Effector memory CD4-positive, alpha-beta T cell (primary cell): ENCODE measurements around the gene PTPRN2.

Experiments
- DNase-seq, 3 donors: peaks; one replicate each; pipeline ENCODE4 v3.0.0-alpha.2; 2020
- H3K27ac ChIP-seq: 2 replicates; pipeline ENCODE4 v1.7.0; 2013; ENCODE audit warnings: mild to moderate bottlenecking, low read length, moderate library complexity; ENCODE audit not compliant: insufficient read depth, poor library complexity, severe bottlenecking
- H3K27me3 ChIP-seq: replicated peaks from 2 replicates; pipeline ENCODE4 v1.7.0; 2013; ENCODE audit warnings: mild to moderate bottlenecking, low read length; ENCODE audit not compliant: insufficient read depth, control insufficient read depth, poor library complexity, severe bottlenecking
- H3K36me3 ChIP-seq: 2 replicates; pipeline ENCODE4 v1.7.0; 2013; ENCODE audit warnings: mild to moderate bottlenecking, low read length, moderate library complexity; ENCODE audit not compliant: control insufficient read depth, insufficient read depth
- H3K4me1 ChIP-seq: 2 replicates; pipeline ENCODE4 v1.7.0; 2013; ENCODE audit warnings: low read length, mild to moderate bottlenecking; ENCODE audit not compliant: control insufficient read depth, insufficient read depth, poor library complexity, severe bottlenecking
- H3K4me3 ChIP-seq: 2 replicates; pipeline ENCODE4 v1.7.0; 2013; ENCODE audit warnings: low read length, low read depth, mild to moderate bottlenecking; ENCODE audit not compliant: insufficient read depth, poor library complexity, severe bottlenecking
- H3K9me3 ChIP-seq: 2 replicates; pipeline ENCODE4 v1.7.0; 2013; ENCODE audit warnings: mild to moderate bottlenecking, low read length, moderate library complexity; ENCODE audit not compliant: control insufficient read depth

Gene PTPRN2

GRCh38 chr7:157547102-157547501 is 1040.5 kb downstream of the PTPRN2 start:
- Histone ChIP-seq H3K27me3 (no peaks in the 10 kb centered on the region), H3K27ac (no peak overlapping the region), H3K9me3 (no peaks in the 10 kb centered on the region), H3K4me3 (no peak overlapping the region), H3K36me3 (no peaks in the 10 kb centered on the region), H3K4me1 (no peaks in the 10 kb centered on the region)
- no peak for DNase-seq

GRCh38 chr7:157545681-157546060 is 1042.0 kb downstream of the PTPRN2 start:
- no peak for DNase-seq
- Histone ChIP-seq H3K27ac (no peak overlapping the region), H3K4me1 (no peaks in the 10 kb centered on the region)

GRCh38 chr7:157544980-157545680 is 1042.5 kb downstream of the PTPRN2 start:
- no peak overlapping the region for H3K4me3 ChIP-seq
- no peaks in the 10 kb centered on the region for H3K27me3 ChIP-seq
- no peak for DNase-seq
- H3K27ac ChIP-seq: no peak overlapping the region
- no peaks in the 10 kb centered on the region for H3K4me1 ChIP-seq
- no peaks in the 10 kb centered on the region for H3K36me3 ChIP-seq
- H3K9me3 ChIP-seq: no peaks in the 10 kb centered on the region

More at GRCh38 chr7:157545681-157546060, 1042.0 kb downstream of the PTPRN2 start:
- no peaks in the 10 kb centered on the region for H3K36me3 ChIP-seq
- H3K4me3 ChIP-seq: no peak overlapping the region
- H3K9me3 ChIP-seq: no peaks in the 10 kb centered on the region
- H3K27me3 ChIP-seq: no peaks in the 10 kb centered on the region

- Histone ChIP-seq H3K27ac (no peak overlapping the region), H3K36me3 (no peaks in the 10 kb centered on the region), H3K9me3 (no peaks in the 10 kb centered on the region), H3K4me3 (no peak overlapping the region), H3K27me3 (no peaks in the 10 kb centered on the region), H3K4me1 (no peaks in the 10 kb centered on the region)
- no peak for DNase-seq
Observed at GRCh38 chr7:157544226-157544625, 1043.4 kb downstream of the PTPRN2 start.

- Histone ChIP-seq H3K36me3 (no peaks in the 10 kb centered on the region), H3K4me3 (no peak overlapping the region), H3K9me3 (no peaks in the 10 kb centered on the region), H3K4me1 (no peaks in the 10 kb centered on the region), H3K27ac (no peak overlapping the region), H3K27me3 (no peaks in the 10 kb centered on the region)
- no peak for DNase-seq
Observed at GRCh38 chr7:157543791-157544190, 1043.8 kb downstream of the PTPRN2 start.

- Histone ChIP-seq H3K36me3 (no peaks in the 10 kb centered on the region), H3K27me3 (no peaks in the 10 kb centered on the region)
Observed at GRCh38 chr7:157543276-157543675, 1044.3 kb downstream of the PTPRN2 start.

GRCh38 chr7:157542068-157543021 is 1045.3 kb downstream of the PTPRN2 start:
- Histone ChIP-seq H3K27me3 (no peaks in the 10 kb centered on the region), H3K4me1 (no peaks in the 10 kb centered on the region), H3K9me3 (no peaks in the 10 kb centered on the region), H3K36me3 (no peaks in the 10 kb centered on the region), H3K4me3 (no peak overlapping the region), H3K27ac (no peak overlapping the region)
- DNase-seq: no peak

More at GRCh38 chr7:157543276-157543675, 1044.3 kb downstream of the PTPRN2 start:
- no peak for DNase-seq
- H3K9me3 ChIP-seq: no peaks in the 10 kb centered on the region
- no peaks in the 10 kb centered on the region for H3K4me1 ChIP-seq
- H3K27ac ChIP-seq: no peak overlapping the region
- H3K4me3 ChIP-seq: no peak overlapping the region

- no peaks in the 10 kb centered on the region for H3K36me3 ChIP-seq
- no peak overlapping the region for H3K4me3 ChIP-seq
- no peaks in the 10 kb centered on the region for H3K4me1 ChIP-seq
- no peak for DNase-seq
- no peak overlapping the region for H3K27ac ChIP-seq
- H3K27me3 ChIP-seq: no peaks in the 10 kb centered on the region
- no peaks in the 10 kb centered on the region for H3K9me3 ChIP-seq
Observed at GRCh38 chr7:157541295-157542067, 1046.1 kb downstream of the PTPRN2 start.

GRCh38 chr7:157540606-157541294 is 1046.9 kb downstream of the PTPRN2 start:
- Histone ChIP-seq H3K27ac (no peak overlapping the region), H3K4me1 (no peaks in the 10 kb centered on the region), H3K9me3 (no peaks in the 10 kb centered on the region), H3K27me3 (no peaks in the 10 kb centered on the region), H3K36me3 (no peaks in the 10 kb centered on the region), H3K4me3 (no peak overlapping the region)
- DNase-seq: no peak
